ENCODE data around the gene LRRC36. TPM values are rescaled to one million over a fixed set of nuclear protein-coding genes. Genes with fewer than 3 reads are reported as not detected.

LRRC36 gene
- total RNA-seq, 1 experiment from 2014 or later, result 0.13 TPM

GRCh38 chr16:67421030-67421429 lies 94.4 kb downstream of the LRRC36 start (continued):
- TF ChIP-seq ZNF425 (CRISPR knock-in tag; conservative IDR thresholded peaks at IDR 0.05) (no peak), KAT7 (CRISPR knock-in tag; IDR thresholded peaks at IDR 0.05; ENCODE audit: borderline replicate concordance) (no peak), GTF2I (CRISPR knock-in tag; conservative IDR thresholded peaks at IDR 0.05) (no peak), ATF6 (CRISPR knock-in tag; IDR thresholded peaks at IDR 0.05) (no peak)
- TF ChIP-seq, protein P1, sequence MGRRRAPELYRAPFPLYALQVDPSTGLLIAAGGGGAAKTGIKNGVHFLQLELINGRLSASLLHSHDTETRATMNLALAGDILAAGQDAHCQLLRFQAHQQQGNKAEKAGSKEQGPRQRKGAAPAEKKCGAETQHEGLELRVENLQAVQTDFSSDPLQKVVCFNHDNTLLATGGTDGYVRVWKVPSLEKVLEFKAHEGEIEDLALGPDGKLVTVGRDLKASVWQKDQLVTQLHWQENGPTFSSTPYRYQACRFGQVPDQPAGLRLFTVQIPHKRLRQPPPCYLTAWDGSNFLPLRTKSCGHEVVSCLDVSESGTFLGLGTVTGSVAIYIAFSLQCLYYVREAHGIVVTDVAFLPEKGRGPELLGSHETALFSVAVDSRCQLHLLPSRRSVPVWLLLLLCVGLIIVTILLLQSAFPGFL (CRISPR knock-in tag; IDR thresholded peaks at IDR 0.05; ENCODE audit: borderline replicate concordance), result no peak
- TF ChIP-seq, protein P2, sequence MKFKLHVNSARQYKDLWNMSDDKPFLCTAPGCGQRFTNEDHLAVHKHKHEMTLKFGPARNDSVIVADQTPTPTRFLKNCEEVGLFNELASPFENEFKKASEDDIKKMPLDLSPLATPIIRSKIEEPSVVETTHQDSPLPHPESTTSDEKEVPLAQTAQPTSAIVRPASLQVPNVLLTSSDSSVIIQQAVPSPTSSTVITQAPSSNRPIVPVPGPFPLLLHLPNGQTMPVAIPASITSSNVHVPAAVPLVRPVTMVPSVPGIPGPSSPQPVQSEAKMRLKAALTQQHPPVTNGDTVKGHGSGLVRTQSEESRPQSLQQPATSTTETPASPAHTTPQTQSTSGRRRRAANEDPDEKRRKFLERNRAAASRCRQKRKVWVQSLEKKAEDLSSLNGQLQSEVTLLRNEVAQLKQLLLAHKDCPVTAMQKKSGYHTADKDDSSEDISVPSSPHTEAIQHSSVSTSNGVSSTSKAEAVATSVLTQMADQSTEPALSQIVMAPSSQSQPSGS (CRISPR knock-in tag; IDR thresholded peaks at IDR 0.05; ENCODE audit: borderline replicate concordance, low read depth), result no peak

GRCh38 chr16:67423015-67423414 lies 96.4 kb downstream of the LRRC36 start:
- POLR2A ChIA-PET, result no interaction called here
- H3K9me3 Mint-ChIP-seq, result peaks cover 5% of the 10 kb centered on the region
- TF ChIP-seq ZNF396 (CRISPR knock-in tag; IDR thresholded peaks at IDR 0.05; ENCODE audit: borderline replicate concordance) (no peak), GTF2I (CRISPR knock-in tag; conservative IDR thresholded peaks at IDR 0.05) (no peak), ESRRA (CRISPR knock-in tag; IDR thresholded peaks at IDR 0.05; ENCODE audit: borderline replicate concordance) (no peak), ZNF121 (CRISPR knock-in tag; IDR thresholded peaks at IDR 0.05) (peak; percentile 97)
- H3K27me3 Mint-ChIP-seq (ENCODE audit: low read depth), result peaks cover 6% of the 10 kb centered on the region
- DNase-seq (ENCODE audit: low spot score) (no peak), ATAC-seq (no peak)
- CTCF ChIA-PET, result interaction anchor here (0.8 to 10.4 kb wide), 5 partner anchors 24 to 163 kb away, joined by 3 to 234 read pairs (median 48); no protein-coding TSS in a partner anchor
- H3K36me3 Mint-ChIP-seq, result no peaks in the 10 kb centered on the region
- H3K27ac Mint-ChIP-seq, result peak overlapping the region; percentile 89; the same call in 1 of the 2 replicates
- peaks cover 74% of the 10 kb centered on the region for H3K4me1 Mint-ChIP-seq
- H3K4me3 Mint-ChIP-seq, result no peak overlapping the region

DNA sequence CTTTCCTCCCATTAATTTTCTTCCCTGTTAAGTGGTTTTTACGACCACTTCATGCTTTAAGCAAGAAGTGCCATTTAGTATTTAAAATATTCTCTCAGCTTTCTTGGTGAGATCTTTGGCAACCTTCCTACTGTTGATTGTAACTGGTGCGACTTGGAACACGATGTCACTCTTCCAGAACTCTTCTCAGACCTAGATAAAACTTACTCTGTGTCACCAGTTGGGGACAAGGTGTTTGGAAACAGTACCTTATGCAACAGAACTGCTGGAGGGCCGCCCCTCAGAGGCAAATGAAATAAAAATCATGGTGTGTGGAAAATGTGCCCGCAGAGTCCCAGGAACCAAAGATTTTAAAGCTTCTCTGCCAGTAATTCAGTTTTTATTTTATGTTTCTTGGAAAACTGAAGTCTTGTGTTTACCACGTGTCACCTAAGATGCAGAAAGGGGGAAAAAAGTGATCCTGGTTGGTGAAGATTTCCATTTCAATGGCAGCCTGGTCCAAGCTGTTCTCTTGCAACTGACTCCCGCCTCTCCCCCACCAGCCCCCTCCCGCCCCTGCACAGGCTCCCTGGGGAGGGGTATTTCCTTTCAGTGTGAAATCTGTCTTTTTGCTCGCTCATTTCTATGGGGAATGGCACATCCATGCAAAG lies 97.1 kb downstream of the LRRC36 start:
- ATAC-seq (peak; percentile 30), DNase-seq (ENCODE audit: low spot score) (peak; percentile 66)
- Mint-ChIP-seq H3K9me3 (peaks cover 5% of the 10 kb centered on the region), H3K36me3 (no peaks in the 10 kb centered on the region), H3K4me3 (peak overlapping the region; percentile 51), H3K4me1 (peaks cover 79% of the 10 kb centered on the region), H3K27me3 (ENCODE audit: low read depth) (peaks cover 6% of the 10 kb centered on the region), H3K27ac (peak overlapping the region; percentile 97)
- ChIA-PET POLR2A (interaction anchor here (0.6 to 1.0 kb wide), 2 partner anchors 26 to 57 kb away, joined by 3 to 4 read pairs; partner anchors contain the start of gene ATP6V0D1), CTCF (interaction anchor here (0.6 to 10.4 kb wide), 12 partner anchors 7 to 288 kb away, joined by 3 to 234 read pairs (median 7); partner anchors contain the start of genes ATP6V0D1, TPPP3 and ZDHHC1)
- no peak for TF ChIP-seq ZNF532 (CRISPR knock-in tag; IDR thresholded peaks at IDR 0.05; ENCODE audit: borderline replicate concordance)
- TF ChIP-seq, protein P3, sequence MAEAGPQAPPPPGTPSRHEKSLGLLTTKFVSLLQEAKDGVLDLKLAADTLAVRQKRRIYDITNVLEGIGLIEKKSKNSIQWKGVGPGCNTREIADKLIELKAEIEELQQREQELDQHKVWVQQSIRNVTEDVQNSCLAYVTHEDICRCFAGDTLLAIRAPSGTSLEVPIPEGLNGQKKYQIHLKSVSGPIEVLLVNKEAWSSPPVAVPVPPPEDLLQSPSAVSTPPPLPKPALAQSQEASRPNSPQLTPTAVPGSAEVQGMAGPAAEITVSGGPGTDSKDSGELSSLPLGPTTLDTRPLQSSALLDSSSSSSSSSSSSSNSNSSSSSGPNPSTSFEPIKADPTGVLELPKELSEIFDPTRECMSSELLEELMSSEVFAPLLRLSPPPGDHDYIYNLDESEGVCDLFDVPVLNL (CRISPR knock-in tag; IDR thresholded peaks at IDR 0.05; ENCODE audit: borderline replicate concordance, low read depth), result no peak

All from WTC11 (cell line).